Transverse colon (tissue), 3 donors: ENCODE measurements around the gene WDR27.

Experiments
- CTCF ChIP-seq, 5 experiments: fragments of 200-600 bp in 3 of 5; fragments of 450-650 bp in 2 of 5; sonication (generic) in 3 of 5; IDR thresholded peaks; 1 replicate in 2 of 5; 2 replicates in 3 of 5; pipeline ENCODE4 v1.5.1; 2016 to 2017; ENCODE audit warnings: antibody characterized with exemption in 5 of 5, inconsistent platforms in 3 of 5, mild to moderate bottlenecking in 2 of 5, moderate library complexity in 1 of 5
- EP300 ChIP-seq: sonication (generic); formaldehyde crosslinking; IDR thresholded peaks from one replicate; pipeline ENCODE4 v1.6.1; 2017; ENCODE audit warnings: antibody characterized with exemption, low read depth
- POLR2A ChIP-seq: fragments of 450-650 bp; IDR thresholded peaks from one replicate; pipeline ENCODE4 v1.6.1; 2016; ENCODE audit warnings: antibody characterized with exemption, mild to moderate bottlenecking, moderate library complexity

GRCh38 chr6:169657284-169657610 is 44.6 kb downstream of the WDR27 start:
- TF ChIP-seq CTCF (IDR thresholded peaks at IDR 0.05) (no peak), EP300 (no peak), POLR2A (no peak)
